ENCODE data around the gene TINAG. TPM values are rescaled to one million over a fixed set of nuclear protein-coding genes. Genes with fewer than 3 reads are reported as not detected.

Gene TINAG
- total RNA-seq, 4 donors from 2014 or later = not detected

DNA sequence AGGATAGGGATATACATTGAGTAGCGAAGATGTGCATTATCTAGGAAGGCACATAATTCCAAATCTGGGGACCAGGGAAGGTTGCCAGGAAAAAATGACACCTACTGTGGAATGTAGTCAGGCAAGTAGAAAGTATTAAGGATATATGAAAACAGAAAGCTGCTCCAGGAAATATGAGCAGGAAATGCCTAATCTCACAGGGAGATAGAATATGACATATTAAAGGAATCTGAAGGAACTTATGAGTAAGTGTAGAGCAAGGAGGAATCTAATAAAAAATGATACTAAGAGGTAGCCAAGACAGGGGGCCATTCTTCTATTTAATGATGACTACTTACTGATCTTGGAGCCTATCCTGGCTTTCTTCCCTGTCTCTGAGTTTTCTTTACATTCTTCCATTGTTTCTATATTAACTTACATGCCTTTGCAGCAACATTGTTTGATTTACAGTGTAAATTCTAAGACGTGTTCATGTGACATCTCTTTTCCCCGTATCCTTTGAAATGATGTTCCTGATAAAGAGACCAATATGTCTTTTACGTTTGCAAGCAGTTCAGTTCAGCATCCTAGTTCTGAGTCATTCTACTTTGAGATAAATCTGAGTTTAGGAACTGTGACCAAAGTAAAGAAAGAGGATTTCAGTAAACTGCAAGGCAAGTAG is 58.6 kb downstream of the TINAG start:
- intact Hi-C loops (cut with DNase I; ENCODE audit: low total_unique reads) = no loop called here
- H3K4me3 ChIP-seq (ENCODE audit: low read depth, poor library complexity, severe bottlenecking) = no peak overlapping the region
- WGBS, 2 donors = 40 to 50% methylated on average over 4 of the region's 4 CpGs
- no peak for DNase-seq (ENCODE audit: low spot score in 2 of 2)
- no peak for TF ChIP-seq POLR2A (IDR thresholded peaks at IDR 0.05)
- TF ChIP-seq, protein P1, sequence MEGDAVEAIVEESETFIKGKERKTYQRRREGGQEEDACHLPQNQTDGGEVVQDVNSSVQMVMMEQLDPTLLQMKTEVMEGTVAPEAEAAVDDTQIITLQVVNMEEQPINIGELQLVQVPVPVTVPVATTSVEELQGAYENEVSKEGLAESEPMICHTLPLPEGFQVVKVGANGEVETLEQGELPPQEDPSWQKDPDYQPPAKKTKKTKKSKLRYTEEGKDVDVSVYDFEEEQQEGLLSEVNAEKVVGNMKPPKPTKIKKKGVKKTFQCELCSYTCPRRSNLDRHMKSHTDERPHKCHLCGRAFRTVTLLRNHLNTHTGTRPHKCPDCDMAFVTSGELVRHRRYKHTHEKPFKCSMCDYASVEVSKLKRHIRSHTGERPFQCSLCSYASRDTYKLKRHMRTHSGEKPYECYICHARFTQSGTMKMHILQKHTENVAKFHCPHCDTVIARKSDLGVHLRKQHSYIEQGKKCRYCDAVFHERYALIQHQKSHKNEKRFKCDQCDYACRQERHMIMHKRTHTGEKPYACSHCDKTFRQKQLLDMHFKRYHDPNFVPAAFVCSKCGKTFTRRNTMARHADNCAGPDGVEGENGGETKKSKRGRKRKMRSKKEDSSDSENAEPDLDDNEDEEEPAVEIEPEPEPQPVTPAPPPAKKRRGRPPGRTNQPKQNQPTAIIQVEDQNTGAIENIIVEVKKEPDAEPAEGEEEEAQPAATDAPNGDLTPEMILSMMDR (IDR thresholded peaks at IDR 0.05) = no peak

DNA sequence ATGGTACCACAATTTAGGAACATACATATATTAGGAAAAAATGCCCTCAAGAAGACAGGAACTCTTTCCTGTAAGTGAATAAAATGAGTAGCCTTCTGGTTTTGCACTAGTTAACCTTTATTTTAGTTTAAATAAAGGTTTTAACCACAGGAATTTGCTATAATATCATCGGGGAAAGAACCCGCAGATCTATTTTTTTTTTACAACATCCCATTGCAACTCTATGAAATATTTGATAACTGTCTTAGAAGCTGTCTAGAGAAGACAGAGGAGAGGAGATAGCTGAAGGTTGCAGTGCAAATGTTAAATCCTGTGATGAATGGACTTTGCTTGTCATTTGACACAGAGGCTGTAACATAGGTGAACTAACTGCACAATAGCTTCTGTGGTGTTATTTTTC is 69.5 kb downstream of the TINAG start:
- H3K4me3 ChIP-seq (ENCODE audit: low read depth, poor library complexity, severe bottlenecking) = no peak overlapping the region
- 71 to 75% methylated on average over 2 of the region's 2 CpGs for WGBS, 2 donors
- DNase-seq (ENCODE audit: low spot score in 2 of 2) = no peak
- intact Hi-C loops (cut with DNase I; ENCODE audit: low total_unique reads) = no loop called here
- TF ChIP-seq POLR2A (IDR thresholded peaks at IDR 0.05) = no peak
- TF ChIP-seq, protein P1 (IDR thresholded peaks at IDR 0.05) = no peak

DNA sequence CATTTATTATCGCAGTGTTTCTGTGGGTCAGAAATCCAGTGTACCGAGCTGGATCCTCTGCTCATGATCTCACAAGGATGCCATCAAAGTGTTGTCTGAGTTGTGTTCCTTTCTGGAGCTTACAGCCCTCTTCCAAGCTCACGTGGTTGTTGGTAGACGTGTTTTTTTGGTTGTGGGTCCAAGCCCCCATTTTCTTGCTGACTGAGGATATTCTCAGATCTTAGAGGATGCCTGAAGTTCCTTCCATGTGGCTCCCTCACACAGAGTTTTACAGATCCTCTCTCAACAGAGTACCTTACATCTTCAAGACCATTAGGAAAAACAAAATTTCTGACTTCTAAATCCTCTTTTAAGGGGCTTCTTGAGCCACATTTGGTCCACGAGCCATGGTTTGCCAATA is 78.1 kb downstream of the TINAG start:
- TF ChIP-seq, protein P1 (IDR thresholded peaks at IDR 0.05) = no peak
- no peak for TF ChIP-seq POLR2A (IDR thresholded peaks at IDR 0.05)
- intact Hi-C loops (cut with DNase I; ENCODE audit: low total_unique reads) = no loop called here
- 88 to 94% methylated on average over 5 of the region's 5 CpGs for WGBS, 2 donors
- no peak for DNase-seq (ENCODE audit: low spot score in 2 of 2)
- no peak overlapping the region for H3K4me3 ChIP-seq (ENCODE audit: low read depth, poor library complexity, severe bottlenecking)

DNA sequence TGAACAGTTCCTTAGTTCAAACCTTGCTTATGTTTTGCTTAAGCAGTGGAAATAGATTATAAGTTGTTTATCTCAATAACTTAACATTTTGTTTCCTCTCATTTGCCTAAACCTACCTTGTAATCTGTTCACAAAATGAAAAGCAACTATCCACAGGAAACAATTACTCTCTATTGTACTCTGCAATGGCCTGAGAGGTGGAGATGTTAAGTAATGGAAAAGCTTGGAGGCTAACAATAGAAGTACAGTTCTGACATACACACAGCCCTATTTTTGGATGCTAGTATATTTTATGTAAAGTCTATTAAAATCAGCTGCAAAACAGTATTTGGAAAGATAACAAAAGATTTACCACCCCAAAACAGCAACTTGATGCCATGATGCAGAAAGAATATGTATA is 82.1 kb downstream of the TINAG start:
- DNase-seq (ENCODE audit: low spot score in 2 of 2) = no peak
- H3K4me3 ChIP-seq (ENCODE audit: low read depth, poor library complexity, severe bottlenecking) = no peak overlapping the region
- intact Hi-C loops (cut with DNase I; ENCODE audit: low total_unique reads) = no loop called here
- TF ChIP-seq POLR2A (IDR thresholded peaks at IDR 0.05) = no peak
- TF ChIP-seq, protein P1 (IDR thresholded peaks at IDR 0.05) = no peak

DNA sequence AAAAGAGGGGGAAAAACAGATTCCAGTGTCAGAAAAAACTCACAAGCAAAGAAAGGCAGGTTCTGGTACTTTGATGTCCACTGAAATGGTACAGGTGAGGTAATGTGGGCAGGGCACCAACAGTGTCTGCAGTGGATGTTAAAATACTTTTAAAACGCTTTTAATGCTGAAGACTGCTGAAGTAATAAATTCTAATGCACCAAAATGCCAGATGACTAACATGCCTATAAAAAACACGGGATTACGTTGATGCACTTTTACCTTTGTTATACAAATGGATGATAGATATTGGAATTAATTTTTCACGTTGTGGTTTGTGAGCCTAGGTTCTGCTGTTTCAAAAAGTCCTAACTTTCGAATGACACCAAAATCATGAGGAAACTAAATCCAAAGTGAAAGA is 83.3 kb downstream of the TINAG start:
- intact Hi-C loops (cut with DNase I; ENCODE audit: low total_unique reads) = no loop called here
- 47 to 59% methylated on average over 5 of the region's 5 CpGs for WGBS, 2 donors
- TF ChIP-seq, protein P1 (IDR thresholded peaks at IDR 0.05) = no peak
- no peak for TF ChIP-seq POLR2A (IDR thresholded peaks at IDR 0.05)
- no peak for DNase-seq (ENCODE audit: low spot score in 2 of 2)
- no peak overlapping the region for H3K4me3 ChIP-seq (ENCODE audit: low read depth, poor library complexity, severe bottlenecking)

DNA sequence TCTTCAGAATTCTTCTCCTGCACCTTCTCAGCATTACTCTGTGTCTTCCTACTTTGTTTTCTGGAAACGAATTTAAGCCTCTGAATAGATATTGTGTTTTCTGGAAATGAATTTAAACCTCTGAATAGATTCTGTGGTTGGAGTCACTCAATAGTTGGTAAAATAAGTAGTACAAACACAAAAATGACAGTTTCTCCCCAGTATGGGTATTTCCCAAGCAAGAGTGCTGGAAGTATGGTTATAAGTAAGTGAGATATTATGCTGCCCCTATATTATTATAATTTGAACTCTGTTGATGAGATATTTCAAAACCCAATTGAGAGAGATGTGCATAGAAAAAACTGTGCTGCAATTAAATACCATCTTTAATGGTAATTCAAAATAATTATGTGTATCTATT is 94.9 kb downstream of the TINAG start:
- WGBS, 2 donors = 71 to 73% methylated on average over 1 of the region's 1 CpG
- no peak for DNase-seq (ENCODE audit: low spot score in 2 of 2)
- no peak overlapping the region for H3K4me3 ChIP-seq (ENCODE audit: low read depth, poor library complexity, severe bottlenecking)
- intact Hi-C loops (cut with DNase I; ENCODE audit: low total_unique reads) = no loop called here
- TF ChIP-seq POLR2A (IDR thresholded peaks at IDR 0.05) = no peak
- TF ChIP-seq, protein P1 (IDR thresholded peaks at IDR 0.05) = no peak

Data from lower leg skin (tissue), 4 donors.